CD4-positive, alpha-beta T cell treated with Interleukin-15 for 1 hour (primary cell): ENCODE measurements around the gene WDR5.

ENCODE experiments used
- DNase-seq: peaks from one replicate; pipeline ENCODE4 v3.0.0-alpha.2; 2020

The WDR5 gene

DNA sequence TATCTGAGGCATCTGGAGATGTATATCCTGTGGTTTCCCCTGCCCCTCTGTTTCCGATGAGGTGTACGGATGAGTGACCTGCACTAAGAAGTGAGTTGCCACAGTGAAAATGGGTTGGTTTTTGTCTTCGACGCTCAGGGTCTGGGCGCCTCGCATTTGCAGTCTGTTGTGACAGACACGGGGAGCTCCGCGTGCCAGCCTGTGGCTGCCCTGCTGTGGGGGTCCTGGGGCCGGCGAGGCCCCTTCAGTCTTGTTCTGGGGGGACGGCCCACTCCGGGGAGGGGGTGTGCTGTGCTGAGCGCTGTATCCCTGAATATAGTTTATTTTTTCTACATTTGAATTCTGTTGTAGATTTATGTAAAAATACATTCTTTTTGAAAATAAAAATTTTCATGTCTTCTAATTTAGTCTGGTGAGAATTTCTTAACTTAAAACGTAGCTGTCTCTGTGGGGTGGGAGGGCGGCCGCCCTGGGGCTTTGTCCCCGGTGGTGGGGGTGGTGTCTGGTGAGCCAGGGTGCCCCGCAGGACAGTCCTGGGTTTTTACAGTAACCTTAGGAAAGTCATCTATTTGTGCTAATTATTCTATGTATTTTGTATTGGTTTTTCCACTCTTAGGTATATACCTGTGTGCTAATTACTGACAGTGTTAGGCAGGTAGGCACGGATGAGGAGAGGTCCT lies 23.8 kb downstream of the WDR5 start:
- DNase-seq, result no peak

DNA sequence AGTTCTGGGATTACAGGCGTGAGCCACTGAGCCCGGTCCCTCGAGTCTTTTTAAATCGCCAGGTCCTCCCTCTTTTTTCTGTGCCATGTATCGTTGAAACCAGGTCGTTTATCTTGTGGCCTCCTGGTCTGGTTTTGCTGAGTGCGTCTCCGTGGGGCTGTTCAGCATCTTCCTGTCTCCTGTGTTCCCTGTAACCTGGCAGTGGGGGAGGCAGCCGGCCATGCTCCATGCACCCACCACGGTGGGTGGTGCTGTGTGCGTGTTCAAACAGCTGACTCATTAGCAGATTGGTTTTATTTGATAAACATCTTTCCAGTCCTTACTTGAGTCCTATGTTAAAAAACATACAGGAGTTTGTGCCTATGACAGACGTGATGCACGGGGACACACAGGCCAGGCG lies 25.8 kb downstream of the WDR5 start:
- no peak for DNase-seq

DNA sequence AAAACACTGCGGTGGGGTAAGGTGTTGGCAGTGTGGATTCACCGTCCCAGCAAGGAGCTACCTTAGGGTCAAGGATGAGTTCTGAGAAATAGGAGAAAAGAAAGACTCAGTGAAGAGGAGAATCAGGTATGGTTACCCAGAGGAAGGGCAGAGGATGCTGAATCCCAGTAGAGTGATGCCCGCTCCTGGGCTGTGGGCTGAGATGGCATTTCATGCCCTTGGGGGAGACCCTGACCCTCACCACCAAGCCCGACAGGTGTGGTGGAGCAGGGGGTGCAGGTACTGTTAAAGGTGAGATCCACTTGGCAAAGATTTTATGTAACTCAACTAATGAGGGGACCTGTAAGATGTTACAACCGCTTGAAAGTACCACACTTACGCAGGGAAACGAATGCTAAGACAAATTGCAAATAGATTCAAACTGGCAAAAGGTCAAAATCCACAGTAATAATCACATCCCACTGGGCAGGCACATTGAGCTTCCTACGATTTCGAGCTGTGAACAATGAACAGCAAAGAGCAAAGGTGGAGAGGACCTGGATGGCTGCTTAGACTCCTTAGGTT lies 26.4 kb downstream of the WDR5 start:
- no peak for DNase-seq

DNA sequence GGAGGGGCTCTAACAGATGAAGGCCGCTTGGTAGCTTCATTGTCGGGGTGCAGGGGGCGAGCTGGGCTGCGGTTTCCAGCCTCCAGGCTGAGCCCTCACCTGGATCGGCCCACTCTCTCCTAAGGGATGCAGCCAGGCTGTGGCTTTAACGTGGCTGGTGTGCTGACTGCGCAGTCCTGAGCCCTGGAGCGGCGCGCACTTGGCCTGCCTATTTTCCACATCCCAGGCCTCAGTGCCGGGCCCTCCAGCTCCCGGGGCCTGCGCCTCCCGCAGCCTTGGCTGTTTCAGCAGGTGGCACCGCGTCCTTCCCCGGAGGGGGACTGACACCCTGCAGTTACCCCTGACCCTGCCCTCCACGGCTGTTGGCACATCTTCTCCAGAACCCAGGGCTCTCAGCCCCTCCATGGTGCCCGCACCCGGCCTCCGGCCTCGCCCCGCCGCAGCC lies 27.1 kb downstream of the WDR5 start:
- DNase-seq, result no peak

DNA sequence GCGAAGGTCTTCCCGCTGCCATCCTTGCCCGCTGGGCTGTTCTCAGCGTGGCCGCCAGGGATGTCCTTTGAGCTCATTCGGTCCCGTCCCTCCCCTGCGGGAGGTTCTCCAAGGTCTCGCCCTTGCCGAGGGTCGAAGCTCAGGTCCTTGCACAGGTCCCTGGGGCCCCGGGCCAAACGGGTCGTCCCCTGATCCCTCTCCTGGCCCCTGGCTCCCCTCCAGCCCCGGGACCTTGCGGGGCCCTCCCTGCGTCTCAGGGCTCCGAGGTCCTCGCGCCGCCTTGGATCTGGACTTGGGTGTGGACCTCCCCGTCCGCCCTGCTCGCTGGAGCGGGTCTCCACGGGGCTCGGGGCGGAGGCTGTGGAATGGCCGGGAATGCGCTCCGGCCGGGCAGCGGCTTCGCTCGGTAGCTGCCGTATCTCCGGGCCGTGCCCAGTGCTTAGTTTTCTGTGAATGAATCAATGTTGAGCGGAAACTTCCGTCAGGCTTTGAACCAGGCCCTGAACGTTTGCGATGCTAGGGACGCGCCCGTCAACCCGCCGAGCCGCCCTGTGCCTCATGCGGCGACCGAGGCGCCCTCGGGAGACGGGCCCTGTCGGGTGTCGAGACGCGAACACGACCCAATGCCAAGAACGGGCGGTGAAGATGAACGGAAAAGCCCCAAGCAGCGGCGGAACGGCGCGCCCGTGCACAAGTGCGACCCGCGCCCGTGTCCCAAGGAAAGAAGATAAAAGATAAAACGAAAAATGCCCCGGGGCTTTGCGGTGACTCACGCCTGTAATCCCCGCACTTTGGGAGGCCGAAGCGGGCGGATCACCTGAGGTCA lies 27.7 kb downstream of the WDR5 start:
- DNase-seq, result peak; percentile 75

DNA sequence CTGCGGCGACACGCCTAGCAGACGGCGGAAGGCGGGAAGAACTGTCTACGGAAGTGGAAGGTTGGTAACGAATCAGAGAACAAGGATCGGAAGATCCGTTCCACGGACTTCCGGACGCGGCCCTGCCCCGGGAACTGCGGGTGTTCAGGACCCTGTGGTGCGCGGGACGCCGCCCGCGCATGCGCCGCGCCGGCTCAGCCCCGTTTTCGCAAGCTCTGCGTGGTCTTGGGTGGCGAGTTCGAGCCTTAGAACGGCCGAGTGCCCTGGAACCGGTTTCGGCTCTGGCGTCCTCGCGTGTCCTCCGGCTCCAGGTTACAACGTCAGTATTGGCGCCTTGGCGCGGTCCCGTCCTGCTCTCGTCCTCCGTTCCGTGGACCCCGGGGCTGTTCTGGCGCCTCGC lies 29.0 kb downstream of the WDR5 start:
- DNase-seq, result no peak

DNA sequence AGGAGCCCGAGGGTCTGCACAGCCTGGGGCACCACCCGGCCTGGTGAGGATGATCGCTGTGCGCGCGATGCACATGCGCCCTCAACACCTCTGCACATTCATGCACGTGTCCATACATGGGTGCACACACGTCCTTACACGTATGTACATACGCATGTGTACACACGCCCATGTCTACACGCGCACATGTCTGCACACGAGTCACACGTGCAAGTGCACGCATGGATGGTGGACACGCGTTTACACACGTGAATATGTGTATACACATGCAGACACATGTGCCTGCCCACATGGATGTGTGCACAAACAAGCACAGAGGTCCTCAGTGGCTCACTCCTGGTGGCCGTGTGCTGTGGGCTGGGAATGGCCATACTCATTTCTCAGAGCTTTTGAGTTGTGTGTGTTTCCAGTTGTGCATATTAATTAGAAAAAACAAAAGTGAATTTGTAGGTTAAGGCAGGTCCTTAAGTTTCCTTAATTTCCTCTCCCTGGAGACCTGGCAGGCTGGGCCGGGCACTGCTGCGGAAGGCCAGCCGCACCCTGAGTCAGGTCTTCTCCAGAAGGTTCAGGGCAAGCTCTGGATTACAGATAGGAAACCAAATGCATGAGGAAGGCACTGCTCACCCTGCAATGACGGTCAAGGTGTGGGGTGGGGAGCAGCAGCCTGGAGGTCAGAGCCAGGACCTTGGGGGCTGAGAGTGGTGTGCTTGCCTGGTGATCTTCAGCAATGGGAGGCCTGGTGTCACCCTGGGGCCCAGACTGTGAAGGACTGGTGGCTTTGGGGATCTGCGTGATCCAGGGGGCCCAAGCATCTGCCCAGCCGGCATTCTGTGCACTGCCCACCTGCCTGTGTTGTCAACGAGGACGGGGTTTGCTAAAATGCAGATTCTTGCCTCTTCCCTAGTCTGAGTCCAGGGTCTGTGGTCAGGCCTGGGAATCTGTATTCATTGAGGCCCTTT lies 29.8 kb downstream of the WDR5 start:
- no peak for DNase-seq

DNA sequence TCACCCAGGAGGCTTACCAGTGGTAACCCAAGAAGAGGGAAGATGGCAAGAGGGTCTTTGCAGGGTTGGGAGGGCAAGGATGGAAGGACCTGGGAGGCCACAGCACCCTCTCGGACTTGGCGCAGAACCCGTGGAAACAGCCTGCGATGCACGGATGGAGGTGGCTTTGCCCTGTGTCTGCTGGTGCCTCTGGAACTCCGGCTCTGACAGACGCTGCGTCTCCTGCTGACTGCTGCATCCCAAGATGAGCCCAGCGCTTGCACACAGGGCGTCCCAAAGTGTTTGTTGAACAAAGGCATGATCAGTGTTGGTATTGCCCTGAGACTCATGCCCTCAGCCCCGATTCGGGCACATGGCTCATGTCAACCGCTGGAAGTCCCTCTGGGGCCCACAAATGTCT lies 30.5 kb downstream of the WDR5 start:
- no peak for DNase-seq

DNA sequence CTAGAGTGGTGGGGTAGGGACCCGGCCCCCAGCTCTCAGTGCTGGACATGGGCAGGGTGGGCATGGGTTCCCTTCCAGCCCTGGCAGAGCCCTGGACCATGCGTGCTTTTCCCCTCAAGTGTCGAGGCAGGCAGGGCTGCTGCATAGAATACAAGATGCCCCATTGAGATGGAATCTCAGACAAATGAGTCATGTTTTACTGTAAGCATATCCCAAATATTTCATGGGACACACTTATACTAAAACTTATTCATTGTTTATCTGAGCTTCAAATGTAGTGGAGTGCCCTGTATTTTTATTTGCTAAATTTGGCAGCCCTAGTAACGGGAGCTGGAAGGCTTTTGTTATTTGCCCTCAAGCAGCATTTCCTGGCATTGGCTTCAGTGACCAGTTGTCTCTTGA lies 31.6 kb downstream of the WDR5 start:
- no peak for DNase-seq

DNA sequence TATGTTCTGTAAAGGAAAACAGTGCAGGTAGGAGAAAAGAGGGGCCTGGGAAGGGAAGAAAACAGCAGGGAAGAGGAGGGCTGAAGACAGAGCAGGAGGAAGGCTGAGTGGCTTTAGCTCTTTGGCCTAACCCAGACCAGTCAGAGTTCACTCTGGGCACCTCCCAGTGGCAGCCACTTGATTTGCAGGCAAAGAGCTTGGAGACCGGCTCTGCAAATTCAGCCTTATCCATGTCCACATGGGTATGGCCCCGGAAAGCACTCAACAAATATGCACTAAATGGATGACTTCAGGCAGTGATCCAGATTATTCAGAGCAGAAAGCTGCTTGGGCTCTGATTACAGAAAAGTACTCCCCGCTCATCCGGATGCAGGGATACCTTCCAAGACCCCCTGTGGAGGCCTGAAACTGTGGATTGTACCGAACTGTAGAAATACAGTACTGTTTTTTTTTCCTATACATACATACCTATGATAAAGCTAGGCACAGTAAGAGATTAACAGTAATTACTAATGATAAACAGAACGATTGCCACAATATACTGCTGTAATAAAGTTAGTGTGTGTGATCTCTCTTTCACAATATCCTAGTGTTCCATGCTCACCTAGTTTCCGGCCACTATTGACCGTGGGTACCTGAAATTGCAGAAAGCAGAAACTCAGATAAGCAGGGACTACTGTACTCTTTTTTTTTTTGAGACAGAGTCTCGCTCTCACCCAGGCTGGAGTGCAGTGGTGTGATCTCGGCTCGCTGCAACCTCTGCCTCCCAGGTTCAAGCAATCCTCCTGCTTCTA lies 33.1 kb downstream of the WDR5 start:
- no peak for DNase-seq

DNA sequence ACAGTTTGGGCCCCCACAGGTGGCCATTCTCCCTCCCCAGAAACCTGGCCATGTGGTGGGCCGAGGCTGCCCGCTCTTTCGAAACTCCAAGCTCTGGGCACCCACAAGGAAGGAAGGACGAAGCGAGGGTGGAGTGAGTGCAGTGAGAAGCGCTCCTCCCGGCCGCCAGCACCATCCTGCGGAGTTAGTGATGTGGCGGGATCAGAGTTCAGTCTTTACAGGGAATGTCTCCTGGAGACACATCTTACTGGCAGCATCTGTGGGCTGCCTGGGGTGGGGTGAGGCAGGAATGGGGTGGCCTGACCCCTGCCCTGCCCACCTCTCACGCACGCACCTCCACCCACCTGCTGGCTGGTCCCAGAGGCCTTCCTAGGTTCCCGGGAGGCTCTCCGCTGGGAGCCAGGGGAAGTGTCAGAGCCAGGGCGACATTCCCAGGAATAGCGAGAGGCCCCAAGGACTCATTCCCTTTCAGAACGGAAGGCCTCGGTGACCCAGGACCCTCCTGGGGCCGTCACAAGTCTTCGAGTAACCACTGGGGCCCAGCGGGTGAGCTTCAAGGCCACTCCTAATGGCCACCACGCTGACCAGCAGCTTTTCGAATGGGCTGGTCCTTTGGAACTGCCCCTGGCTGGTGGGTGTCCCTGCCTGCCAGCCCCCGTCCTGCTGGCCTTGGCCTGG lies 34.0 kb downstream of the WDR5 start:
- DNase-seq, result no peak

DNA sequence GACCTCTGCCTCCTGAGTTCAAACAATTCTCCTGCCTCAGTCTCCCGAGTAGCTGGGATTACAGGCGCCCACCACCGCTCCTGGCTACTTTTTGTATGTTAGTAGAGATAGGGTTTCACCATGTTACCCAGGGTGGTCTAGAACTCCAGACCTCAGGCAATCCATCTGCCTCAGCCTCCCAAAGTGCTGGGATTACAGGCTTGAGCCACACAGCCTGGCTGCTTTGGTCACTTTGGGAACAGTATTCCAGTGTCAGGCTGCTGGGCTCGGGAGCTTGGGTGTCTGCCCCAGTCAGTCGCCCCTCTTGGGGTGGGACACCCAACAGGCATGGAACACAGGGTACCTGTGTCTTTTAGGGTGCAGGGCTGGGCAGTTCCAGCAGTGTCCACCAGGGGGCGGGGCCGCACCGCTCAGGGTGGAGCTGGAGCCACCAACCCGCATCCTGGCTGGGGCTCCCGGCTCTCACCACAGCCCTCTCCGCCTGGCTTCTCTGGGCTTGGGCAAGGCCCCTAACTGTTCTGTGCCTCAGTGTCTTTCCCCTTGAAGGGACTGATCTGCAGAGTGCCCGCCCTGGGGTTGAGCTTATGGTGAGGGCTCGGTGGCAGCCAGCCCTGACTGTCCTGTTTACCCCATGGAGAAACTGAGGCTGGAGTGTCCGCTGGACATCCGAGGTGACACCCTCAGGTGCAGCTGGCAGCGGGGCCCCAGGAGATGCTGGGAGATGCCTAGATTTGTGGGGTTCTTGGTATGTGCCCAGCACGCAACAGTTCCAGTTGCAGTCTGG lies 34.8 kb downstream of the WDR5 start:
- DNase-seq, result no peak

DNA sequence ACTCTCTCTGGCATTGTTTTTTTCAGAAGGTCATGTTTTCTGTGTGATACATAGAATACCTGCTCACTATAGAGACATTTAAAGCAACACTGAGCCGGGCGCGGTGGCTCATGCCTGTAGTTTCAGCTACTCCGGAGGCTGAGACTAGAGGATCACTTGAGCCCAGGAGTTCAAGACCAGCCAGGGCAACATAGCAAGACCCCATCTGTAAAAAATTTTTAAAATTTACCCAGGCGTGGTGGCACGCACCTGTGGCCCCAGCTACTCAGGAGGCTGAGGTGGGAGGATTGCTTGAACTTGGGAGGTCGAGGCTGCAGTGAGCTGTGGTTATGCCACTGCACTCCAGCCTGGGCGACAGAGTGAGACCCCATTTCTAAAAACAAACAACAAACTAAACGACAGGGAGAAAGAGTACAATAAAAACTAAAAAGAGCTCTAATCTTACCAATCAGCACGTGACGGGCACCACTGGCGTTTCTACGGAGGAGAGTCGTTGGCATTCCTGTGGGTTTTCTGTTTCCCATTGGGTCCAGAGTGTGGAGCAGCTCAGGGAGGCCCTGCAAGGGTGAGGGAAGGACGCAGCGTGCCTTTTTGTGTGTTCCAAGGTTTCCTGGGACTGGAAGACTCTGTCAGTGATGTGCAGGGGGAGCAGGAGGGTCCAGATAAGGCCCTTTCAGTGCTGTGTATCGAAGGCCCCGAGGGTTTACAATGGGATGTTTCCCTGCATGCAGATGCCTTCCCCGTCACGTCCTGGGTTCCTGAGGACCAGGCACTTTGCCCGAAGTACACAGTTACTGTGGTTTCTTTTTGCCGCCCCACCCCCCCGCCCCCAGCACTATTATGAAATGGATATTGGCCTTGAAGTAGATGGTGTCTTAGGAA lies 35.7 kb downstream of the WDR5 start:
- no peak for DNase-seq

DNA sequence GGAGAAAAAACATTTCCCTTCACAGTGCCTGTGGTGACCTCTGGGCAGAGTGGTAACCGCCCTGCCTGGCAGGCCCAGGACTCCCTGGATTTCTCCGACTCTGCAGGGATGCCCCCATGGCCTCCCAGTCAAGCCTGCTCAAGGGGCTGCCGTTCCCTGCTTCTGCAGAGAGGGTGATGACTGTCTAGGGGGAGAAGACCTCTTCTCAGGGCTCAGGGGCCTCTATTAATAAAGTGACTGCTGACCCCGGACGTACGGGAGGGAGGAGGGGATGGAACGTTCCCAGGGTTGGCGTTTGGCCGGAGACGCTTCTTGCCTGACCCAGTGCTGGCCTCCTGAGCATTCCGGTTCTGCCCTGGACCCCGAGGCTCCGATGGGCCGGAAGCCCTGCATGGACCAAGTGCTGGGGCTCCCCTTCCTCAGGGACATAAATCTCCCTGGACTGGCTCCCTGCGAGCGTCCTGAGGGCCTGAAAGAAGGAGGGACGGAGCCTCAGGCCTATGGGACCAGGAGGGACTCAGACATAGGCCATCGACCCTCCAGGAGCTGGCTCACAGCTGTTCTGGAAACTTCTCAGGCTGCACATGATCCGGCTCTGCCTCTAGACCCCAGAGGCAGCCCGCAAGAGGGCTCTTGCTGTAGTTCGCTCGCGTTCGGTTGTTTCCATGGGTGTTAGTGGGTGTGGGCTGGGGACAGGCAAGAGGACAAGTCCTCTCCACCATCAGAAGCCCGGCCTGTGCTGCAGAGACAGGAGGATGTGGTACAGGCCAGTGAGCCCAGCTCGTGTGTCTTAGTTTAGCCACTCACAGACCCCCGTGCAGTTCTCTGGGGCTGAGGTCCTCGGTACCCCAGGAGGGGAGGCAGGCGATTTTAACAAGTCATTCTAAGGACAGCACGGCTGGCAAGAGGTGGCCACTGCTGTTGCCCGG lies 36.6 kb downstream of the WDR5 start:
- DNase-seq, result no peak

DNA sequence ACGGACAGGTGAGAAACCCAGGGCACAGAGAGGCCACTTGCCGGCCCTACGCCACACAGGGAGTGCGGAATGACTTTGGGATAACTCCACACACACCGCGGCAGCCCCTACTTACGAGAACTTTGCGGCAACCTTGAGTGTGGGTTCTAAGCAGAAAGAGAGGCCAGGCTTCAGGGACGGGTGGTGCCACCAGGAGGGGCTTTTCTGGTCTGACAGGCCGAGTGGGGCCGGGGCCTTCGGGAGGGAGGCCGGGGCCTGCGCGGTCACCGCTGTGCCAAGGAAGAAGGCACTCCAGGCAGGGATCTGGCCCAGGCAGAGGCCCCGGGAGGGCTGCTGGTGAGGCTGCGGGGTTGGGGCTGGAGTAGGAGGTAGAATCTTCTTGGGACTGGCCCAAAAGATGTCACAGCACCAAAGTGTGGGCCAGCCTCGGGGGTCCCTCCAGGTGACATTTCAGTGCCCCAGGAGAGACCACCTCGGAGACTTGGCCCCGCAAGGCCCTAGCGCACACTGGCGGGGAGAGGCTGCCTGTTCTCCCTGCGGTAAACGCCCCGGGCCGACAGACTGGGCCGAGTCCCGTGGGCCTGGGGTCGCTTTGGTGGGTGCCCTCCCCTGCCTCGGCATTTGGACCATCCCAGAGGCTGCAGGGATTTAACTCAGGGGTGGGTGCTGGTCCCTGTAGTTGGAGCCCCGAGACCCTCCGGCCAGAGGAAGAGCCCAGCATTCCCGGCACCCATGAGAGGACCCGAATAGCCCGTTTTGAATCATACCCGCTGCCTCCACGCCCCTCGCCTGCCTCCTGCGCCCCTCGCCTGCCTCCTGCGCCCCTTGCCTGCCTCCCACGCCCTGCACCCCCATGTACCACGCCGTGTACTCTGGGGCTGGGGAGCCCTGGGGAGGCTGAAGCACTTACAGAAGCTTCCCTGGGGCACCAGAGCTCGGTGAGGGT lies 37.5 kb downstream of the WDR5 start:
- no peak for DNase-seq

DNA sequence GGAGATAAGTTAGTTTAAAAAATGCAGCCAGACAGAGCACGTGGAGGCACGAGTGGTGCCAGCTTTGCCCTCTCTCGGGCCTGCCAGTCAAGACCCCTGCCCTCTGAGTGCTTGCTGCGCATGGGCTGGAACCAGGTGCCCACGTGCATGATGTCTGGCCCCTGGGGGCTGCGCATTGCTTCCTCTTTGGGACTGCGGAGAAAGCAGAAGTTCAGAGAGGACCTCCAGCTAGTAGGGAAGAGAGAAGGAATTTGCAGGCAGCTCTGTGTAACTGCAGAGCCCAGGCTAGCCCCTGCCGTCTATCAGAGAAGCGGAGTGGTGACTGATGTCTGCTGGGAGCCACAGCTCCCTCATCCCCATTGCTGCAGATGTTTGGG lies 38.2 kb downstream of the WDR5 start:
- peak; percentile 59 for DNase-seq
